AG09319 (cell line): ENCODE data around the gene SPTB.

Experiments used
- DNase-seq: peaks from one replicate; pipeline ENCODE4 v3.0.0-alpha.2; 2010; ENCODE audit warnings: low read depth; ENCODE audit errors: extremely low read depth
- TF ChIP-seq, protein P1 (sequence below): IDR thresholded peaks from 2 replicates; pipeline ENCODE4 v1.5.1; 2011; ENCODE audit warnings: low read depth, mild to moderate bottlenecking, inconsistent platforms, low read length, moderate library complexity

Gene SPTB

DNA sequence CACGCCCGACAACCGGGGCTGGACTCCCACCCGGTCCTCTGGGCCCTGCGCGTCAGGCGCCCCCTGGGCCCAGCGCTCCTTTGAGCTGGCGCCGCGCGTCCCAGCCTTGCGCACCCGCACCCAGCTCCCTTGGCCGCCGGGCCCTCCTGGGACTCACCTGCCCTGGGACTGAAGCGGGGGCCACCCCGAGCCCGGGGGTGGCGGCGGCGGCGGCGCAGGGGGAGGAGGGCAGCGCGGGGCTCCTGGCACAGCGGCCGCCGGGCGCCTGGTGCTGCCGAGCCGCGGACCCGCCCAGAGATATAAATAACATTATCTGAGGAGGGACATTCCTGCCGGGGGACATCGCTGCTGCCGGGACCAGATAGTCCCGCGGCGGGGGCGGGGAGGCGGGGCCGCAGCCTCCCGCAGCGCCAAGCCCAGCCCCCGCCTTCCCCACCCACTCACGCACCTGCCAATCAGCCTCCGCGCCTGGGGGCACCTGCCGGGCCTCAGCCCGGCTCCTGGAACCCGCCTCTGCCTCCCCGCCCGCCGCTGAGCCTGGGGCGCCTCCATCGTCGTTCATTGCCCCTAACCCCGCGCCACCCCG is at the start of gene SPTB:
Gene SPTB (minus strand): TSS at position 273 of the 586 bp plus-strand sequence. CDS start 56,813 bp downstream, outside the sequence.
- TF ChIP-seq, protein P1, sequence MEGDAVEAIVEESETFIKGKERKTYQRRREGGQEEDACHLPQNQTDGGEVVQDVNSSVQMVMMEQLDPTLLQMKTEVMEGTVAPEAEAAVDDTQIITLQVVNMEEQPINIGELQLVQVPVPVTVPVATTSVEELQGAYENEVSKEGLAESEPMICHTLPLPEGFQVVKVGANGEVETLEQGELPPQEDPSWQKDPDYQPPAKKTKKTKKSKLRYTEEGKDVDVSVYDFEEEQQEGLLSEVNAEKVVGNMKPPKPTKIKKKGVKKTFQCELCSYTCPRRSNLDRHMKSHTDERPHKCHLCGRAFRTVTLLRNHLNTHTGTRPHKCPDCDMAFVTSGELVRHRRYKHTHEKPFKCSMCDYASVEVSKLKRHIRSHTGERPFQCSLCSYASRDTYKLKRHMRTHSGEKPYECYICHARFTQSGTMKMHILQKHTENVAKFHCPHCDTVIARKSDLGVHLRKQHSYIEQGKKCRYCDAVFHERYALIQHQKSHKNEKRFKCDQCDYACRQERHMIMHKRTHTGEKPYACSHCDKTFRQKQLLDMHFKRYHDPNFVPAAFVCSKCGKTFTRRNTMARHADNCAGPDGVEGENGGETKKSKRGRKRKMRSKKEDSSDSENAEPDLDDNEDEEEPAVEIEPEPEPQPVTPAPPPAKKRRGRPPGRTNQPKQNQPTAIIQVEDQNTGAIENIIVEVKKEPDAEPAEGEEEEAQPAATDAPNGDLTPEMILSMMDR, result no peak
- no peak for DNase-seq

GRCh38 chr14:64929014-64929359 is 49.3 kb upstream of the SPTB start:
- DNase-seq, result no peak
- TF ChIP-seq, protein P1, result no peak

GRCh38 chr14:64928239-64929013 is 48.7 kb upstream of the SPTB start:
- TF ChIP-seq, protein P1, result no peak
- DNase-seq, result no peak

DNA sequence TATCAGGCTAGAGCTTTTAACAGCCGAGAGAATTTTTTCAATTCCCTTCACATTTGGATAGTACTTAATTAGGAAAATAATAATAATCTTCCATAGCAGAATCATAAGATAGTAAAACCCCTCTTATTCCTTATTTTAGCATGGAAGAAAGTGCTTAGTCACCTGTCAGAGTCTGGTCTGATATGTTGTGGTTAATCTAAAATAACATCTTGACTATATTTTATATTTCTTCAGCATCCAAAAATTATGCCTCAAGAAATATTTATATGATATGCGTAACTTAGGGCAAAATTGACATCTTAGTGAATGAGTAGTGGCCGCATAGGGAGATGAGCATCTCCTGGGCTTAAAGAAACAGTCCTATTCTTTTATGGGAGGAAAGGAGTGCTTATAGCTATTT is 47.3 kb upstream of the SPTB start:
- TF ChIP-seq, protein P1, result no peak
- DNase-seq, result no peak

- TF ChIP-seq, protein P1, result no peak
- DNase-seq, result no peak
Measured at GRCh38 chr14:64926398-64926995, 46.8 kb upstream of the SPTB start.

GRCh38 chr14:64923015-64923414 is 43.3 kb upstream of the SPTB start:
- DNase-seq, result no peak
- TF ChIP-seq, protein P1, result no peak

DNA sequence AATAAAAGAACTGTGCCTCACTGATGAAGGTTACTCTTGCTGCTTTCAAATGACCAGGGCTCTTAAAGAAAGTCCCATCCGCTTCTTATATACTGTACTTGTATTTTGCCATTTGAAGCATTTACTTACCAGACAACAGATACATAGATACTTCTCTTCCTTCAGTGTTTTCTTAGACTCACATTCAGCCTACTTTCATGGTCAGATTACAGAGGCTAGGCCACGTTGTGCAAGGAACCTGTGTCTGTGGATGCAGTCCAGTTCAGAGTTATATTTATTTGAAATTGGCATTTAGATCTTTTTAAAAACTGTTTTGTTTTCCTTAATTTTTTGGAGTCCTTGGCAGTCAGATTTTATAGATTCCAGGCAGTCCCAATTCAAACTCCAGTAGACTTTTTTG is 40.8 kb upstream of the SPTB start:
- TF ChIP-seq, protein P1, result no peak
- DNase-seq, result no peak
